BE2C (cell line): ENCODE data around the gene CADM1.

Experiments used
- DNase-seq: peaks from one replicate; pipeline ENCODE4 v3.0.0-alpha.2; 2020
- H3K27me3 ChIP-seq: fragments of 250-450 bp; sonication (Bioruptor Pico); 2 replicates; pipeline ENCODE4 v1.5.1; 2020; ENCODE audit warnings: mild to moderate bottlenecking
- H3K36me3 ChIP-seq: fragments of 250-450 bp; sonication (Bioruptor Pico); 2 replicates; pipeline ENCODE4 v1.5.1; 2020; ENCODE audit warnings: mild to moderate bottlenecking
- H3K4me1 ChIP-seq: fragments of 250-450 bp; sonication (Bioruptor Pico); 2 replicates; pipeline ENCODE4 v1.5.1; 2020
- H3K4me3 ChIP-seq: 2 replicates; pipeline ENCODE4 v1.5.1; 2011; ENCODE audit warnings: low read depth, low read length
- H3K9me3 ChIP-seq: fragments of 250-450 bp; sonication (Bioruptor Pico); 2 replicates; pipeline ENCODE4 v1.5.1; 2020
- TF ChIP-seq, protein P1 (sequence below): IDR thresholded peaks from 2 replicates; pipeline ENCODE4 v1.5.1; 2012; ENCODE audit warnings: mild to moderate bottlenecking, low read depth, low read length

Gene CADM1

DNA sequence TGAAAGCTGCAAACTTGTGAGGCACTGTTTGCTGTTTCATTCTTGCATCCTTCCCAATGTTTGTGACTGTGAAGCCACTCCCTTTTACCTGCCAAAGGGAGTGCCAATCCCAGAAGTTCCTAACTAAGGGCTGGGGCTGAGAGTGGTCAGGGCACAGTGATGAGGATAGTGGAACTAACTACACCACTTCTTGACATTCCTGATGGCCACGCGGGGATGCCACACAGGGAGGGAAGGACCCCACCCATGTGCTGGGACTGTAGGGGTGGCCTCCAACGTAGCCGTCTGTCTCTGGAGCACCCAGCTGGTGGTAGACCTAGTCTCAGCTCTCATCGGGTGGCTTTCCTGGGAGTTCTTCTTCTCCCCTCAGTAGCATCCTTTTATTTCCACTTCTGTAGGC, 335.5 kb downstream of the CADM1 start:
- TF ChIP-seq, protein P1, sequence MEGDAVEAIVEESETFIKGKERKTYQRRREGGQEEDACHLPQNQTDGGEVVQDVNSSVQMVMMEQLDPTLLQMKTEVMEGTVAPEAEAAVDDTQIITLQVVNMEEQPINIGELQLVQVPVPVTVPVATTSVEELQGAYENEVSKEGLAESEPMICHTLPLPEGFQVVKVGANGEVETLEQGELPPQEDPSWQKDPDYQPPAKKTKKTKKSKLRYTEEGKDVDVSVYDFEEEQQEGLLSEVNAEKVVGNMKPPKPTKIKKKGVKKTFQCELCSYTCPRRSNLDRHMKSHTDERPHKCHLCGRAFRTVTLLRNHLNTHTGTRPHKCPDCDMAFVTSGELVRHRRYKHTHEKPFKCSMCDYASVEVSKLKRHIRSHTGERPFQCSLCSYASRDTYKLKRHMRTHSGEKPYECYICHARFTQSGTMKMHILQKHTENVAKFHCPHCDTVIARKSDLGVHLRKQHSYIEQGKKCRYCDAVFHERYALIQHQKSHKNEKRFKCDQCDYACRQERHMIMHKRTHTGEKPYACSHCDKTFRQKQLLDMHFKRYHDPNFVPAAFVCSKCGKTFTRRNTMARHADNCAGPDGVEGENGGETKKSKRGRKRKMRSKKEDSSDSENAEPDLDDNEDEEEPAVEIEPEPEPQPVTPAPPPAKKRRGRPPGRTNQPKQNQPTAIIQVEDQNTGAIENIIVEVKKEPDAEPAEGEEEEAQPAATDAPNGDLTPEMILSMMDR, result no peak
- no peak for DNase-seq
- H3K4me3 ChIP-seq, result no peak overlapping the region
- H3K36me3 ChIP-seq, result no peaks in the 10 kb centered on the region; the same call in 1 of the 2 replicates
- no peaks in the 10 kb centered on the region for H3K9me3 ChIP-seq
- no peaks in the 10 kb centered on the region for H3K27me3 ChIP-seq
- H3K4me1 ChIP-seq, result peaks cover 3% of the 10 kb centered on the region

- Histone ChIP-seq H3K36me3 (no peaks in the 10 kb centered on the region; the same call in 1 of the 2 replicates), H3K27me3 (no peaks in the 10 kb centered on the region), H3K9me3 (no peaks in the 10 kb centered on the region), H3K4me3 (no peak overlapping the region), H3K4me1 (peaks cover 3% of the 10 kb centered on the region)
- TF ChIP-seq, protein P1, result no peak
- DNase-seq, result no peak
These were observed 336.0 kb downstream of the CADM1 start for GRCh38 chr11:115168229-115168671.

GRCh38 chr11:115167456-115167855, 336.8 kb downstream of the CADM1 start:
- Histone ChIP-seq H3K4me1 (peaks cover 4% of the 10 kb centered on the region), H3K4me3 (no peak overlapping the region), H3K27me3 (no peaks in the 10 kb centered on the region), H3K36me3 (no peaks in the 10 kb centered on the region), H3K9me3 (no peaks in the 10 kb centered on the region)
- TF ChIP-seq, protein P1, result no peak
- no peak for DNase-seq

GRCh38 chr11:115166820-115167219, 337.4 kb downstream of the CADM1 start:
- Histone ChIP-seq H3K9me3 (no peaks in the 10 kb centered on the region), H3K27me3 (no peaks in the 10 kb centered on the region), H3K36me3 (no peaks in the 10 kb centered on the region), H3K4me1 (peaks cover 10% of the 10 kb centered on the region), H3K4me3 (no peak overlapping the region)
- DNase-seq, result no peak
- TF ChIP-seq, protein P1, result no peak

GRCh38 chr11:115164774-115165173, 339.4 kb downstream of the CADM1 start:
- no peaks in the 10 kb centered on the region for H3K36me3 ChIP-seq
- no peaks in the 10 kb centered on the region for H3K9me3 ChIP-seq
- H3K27me3 ChIP-seq, result no peaks in the 10 kb centered on the region
- TF ChIP-seq, protein P1, result no peak
- peaks cover 13% of the 10 kb centered on the region for H3K4me1 ChIP-seq
- no peak for DNase-seq
- H3K4me3 ChIP-seq, result no peak overlapping the region

DNA sequence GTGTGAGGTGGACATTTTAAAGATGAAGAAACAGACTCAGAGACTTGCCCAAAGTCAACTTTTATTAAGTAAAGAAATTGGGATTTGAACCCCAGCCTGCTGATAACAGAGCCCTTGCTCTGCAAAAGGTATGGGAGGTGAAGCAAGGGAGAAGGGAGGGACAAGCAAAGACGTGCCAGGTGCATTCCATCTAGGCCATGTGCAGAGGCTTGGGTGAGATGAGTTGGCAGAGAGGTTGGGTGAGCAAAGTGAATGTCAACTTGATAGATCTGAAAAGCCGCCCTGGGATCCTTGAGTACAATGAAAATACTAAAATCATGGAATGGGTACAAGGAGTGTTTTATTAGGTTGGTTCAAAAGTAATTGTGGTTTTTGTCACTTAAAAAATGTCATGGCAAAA, 341.3 kb downstream of the CADM1 start:
- Histone ChIP-seq H3K9me3 (no peaks in the 10 kb centered on the region), H3K27me3 (no peaks in the 10 kb centered on the region), H3K4me3 (no peak overlapping the region), H3K36me3 (no peaks in the 10 kb centered on the region), H3K4me1 (peaks cover 13% of the 10 kb centered on the region)
- TF ChIP-seq, protein P1, result no peak
- DNase-seq, result no peak
